ENCODE measurements around the gene MDP1.
A peak's percentile ranks its signal among the peaks of the same experiment; 100 is the strongest.

Gene MDP1

DNA sequence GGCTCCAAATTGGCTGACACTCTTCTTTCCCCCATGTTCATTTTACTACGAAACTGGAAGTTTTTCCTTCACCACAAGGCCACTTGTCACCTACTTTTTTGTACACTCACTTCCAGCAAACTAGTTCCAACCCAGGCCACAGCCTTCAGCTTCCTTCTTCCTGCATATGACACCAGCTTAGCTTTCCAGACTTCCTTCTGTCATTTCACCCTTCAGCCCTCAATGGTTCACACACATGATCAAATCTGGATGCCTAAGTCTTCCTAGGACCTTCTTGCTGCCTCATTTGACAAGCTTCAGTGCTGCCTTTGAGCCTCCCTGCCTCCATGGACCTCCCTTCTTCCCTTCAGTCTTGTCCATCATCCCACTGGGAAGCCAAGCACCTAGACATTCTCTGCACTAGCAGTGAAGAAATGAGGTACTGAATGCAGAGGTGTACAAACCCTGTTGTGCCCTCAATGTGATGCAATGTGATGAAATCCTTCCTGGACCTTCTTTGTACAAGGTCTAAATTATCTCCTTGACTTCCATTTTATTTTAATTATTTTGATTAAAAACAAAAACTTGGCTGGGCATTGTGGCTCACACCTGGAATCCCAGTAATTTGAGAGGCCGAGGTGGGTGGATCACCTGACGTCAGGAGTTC is 48.3 kb downstream of the MDP1 start:
- CTCF ChIA-PET, result no interaction called here
- Mint-ChIP-seq H3K9me3 (no peaks in the 10 kb centered on the region), H3K4me1 (peaks cover 74% of the 10 kb centered on the region), H3K27me3 (no peaks in the 10 kb centered on the region), H3K4me3 (no peak overlapping the region), H3K27ac (peak overlapping the region; percentile 47), H3K36me3 (peaks cover 72% of the 10 kb centered on the region)
- no peak for DNase-seq

DNA sequence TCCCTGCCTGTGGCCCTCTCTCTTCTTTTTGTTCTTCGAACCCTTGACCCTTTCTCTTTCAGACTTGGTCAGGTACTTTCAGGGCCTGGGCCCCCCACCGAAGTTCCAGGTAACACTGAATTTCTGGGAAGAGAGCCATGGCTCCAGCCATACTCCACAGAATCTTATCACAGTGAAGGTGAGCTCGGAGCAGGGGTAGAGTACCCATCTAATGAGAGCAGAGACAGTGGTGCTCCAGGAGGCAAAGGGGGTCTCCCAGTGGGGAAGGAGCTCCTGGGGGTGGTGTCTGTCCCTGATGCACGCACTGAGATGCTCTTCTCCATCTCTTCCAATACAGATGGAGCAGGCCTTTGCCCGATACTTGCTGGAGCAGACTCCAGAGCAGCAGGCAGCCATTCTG is 50.1 kb downstream of the MDP1 start:
- H3K9me3 Mint-ChIP-seq, result no peaks in the 10 kb centered on the region
- CTCF ChIA-PET, result interaction anchor here (1.3 kb wide), 1 partner anchor 15 kb away, joined by 3 read pairs; no protein-coding TSS in a partner anchor
- H3K4me1 Mint-ChIP-seq, result peaks cover 72% of the 10 kb centered on the region
- no peak for DNase-seq
- H3K27me3 Mint-ChIP-seq, result peaks cover 5% of the 10 kb centered on the region
- H3K4me3 Mint-ChIP-seq, result no peak overlapping the region
- peaks cover 79% of the 10 kb centered on the region for H3K36me3 Mint-ChIP-seq
- no peak overlapping the region for H3K27ac Mint-ChIP-seq

DNA sequence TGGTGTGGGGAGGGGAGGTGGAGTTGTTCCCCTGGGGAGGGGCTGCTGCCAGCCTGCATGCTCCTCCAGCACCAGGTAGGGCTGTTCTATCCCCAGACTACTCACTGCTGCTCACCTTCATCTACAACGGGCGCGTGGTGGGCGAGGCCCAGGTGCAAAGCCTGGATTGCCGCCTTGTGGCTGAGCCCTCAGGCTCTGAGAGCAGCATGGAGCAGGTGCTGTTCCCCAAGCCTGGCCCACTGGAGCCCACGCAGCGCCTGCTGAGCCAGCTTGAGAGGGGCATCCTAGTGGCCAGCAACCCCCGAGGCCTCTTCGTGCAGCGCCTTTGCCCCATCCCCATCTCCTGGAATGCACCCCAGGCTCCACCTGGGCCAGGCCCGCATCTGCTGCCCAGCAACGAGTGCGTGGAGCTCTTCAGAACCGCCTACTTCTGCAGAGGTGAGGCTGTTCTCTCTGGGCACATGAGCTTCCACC is 51.3 kb downstream of the MDP1 start:
- Mint-ChIP-seq H3K27ac (peak overlapping the region; percentile 70), H3K9me3 (no peaks in the 10 kb centered on the region), H3K4me1 (peaks cover 76% of the 10 kb centered on the region), H3K27me3 (peaks cover 6% of the 10 kb centered on the region), H3K4me3 (peak overlapping the region; percentile 29), H3K36me3 (peaks cover 81% of the 10 kb centered on the region)
- DNase-seq, result no peak
- CTCF ChIA-PET, result interaction anchor here (0.8 to 1.3 kb wide), 3 partner anchors 13 to 133 kb away, joined by 3 to 4 read pairs (median 3); no protein-coding TSS in a partner anchor

Measured in activated naive CD4-positive, alpha-beta T cell treated with anti-CD3 and anti-CD28 coated beads, Interleukin-2, amount 10 ng/mL, durations not matched to agents 7 days and 5 days (primary cell).